Breast epithelium (tissue), 4 donors: ENCODE data around the gene H1-8. TPM values are rescaled to one million over a fixed set of nuclear protein-coding genes. Genes with fewer than 3 reads are reported as not detected.

ENCODE experiments used
- DNase-seq, 2 donors: peaks; one replicate each; pipeline ENCODE4 v3.0.0-alpha.2; 2019; ENCODE audit warnings: low spot score in 2 of 2
- H3K27ac ChIP-seq, 2 donors: fragments of 200-600 bp; sonication (generic) in 1 of 2; one replicate each; pipeline ENCODE4 v1.5.1; 2016 to 2019; ENCODE audit warnings: mild to moderate bottlenecking in 1 of 2
- H3K27me3 ChIP-seq, 2 donors: fragments of 200-600 bp; sonication (generic) in 1 of 2; one replicate each; pipeline versions ENCODE4 v1.5.1 to v1.6.0; 2017 to 2019; ENCODE audit warnings: control low read depth in 1 of 2, mild to moderate bottlenecking in 1 of 2
- H3K36me3 ChIP-seq: fragments of 200-600 bp; one replicate; pipeline ENCODE4 v1.5.1; 2019
- H3K4me1 ChIP-seq, 2 donors: fragments of 200-600 bp; sonication (generic); one replicate each; pipeline ENCODE4 v1.5.1; 2016 to 2019; ENCODE audit warnings: control low read depth in 1 of 2
- H3K4me3 ChIP-seq, 3 donors: fragments of 200-600 bp; sonication (generic); 1 replicate in 2 of 3; 2 replicates in 1 of 3; pipeline ENCODE4 v1.5.1; 2016 to 2019; ENCODE audit warnings: mild to moderate bottlenecking in 3 of 3, moderate library complexity in 2 of 3
- H3K9me3 ChIP-seq, 2 donors: fragments of 200-600 bp; sonication (generic) in 1 of 2; one replicate each; pipeline ENCODE4 v1.5.1; 2016 to 2019; ENCODE audit warnings: control low read depth in 1 of 2
- CTCF ChIP-seq, 3 donors: fragments of 450-650 bp; IDR thresholded peaks; one replicate each; pipeline ENCODE4 v1.5.1; 2016 to 2017; ENCODE audit warnings: antibody characterized with exemption in 3 of 3, mild to moderate bottlenecking in 3 of 3, moderate library complexity in 3 of 3
- POLR2A ChIP-seq: fragments of 450-650 bp; IDR thresholded peaks from one replicate; pipeline ENCODE4 v1.6.1; 2016; ENCODE audit warnings: antibody characterized with exemption, mild to moderate bottlenecking, moderate library complexity
- POLR2AphosphoS5 ChIP-seq, 3 donors: sonication (generic); formaldehyde crosslinking; IDR thresholded peaks; one replicate each; pipeline ENCODE4 v1.6.1; 2017; ENCODE audit warnings: antibody characterized with exemption in 3 of 3
- intact Hi-C: fragments of 100-400 bp; cut with DNase I; formaldehyde crosslinking; loops from one replicate; pipeline ENCODE4 v1.15.1; 2023; ENCODE audit warnings: low total_unique reads
- total RNA-seq, 3 donors: library from RNA; depleted of rRNA; stranded (reverse); fragments of >200 nt; gene quantifications; one replicate each; pipeline ENCODE4 v1.1.0, GENCODE V29; 2016

H1-8 gene
- total RNA-seq, 3 donors from 2014 or later: not detected

GRCh38 chr3:129528589-129529100 lies 14.3 kb upstream of the H1-8 start, which contains the start of gene RHO:
Gene RHO (plus strand): TSS chr3:129528639. CDS start chr3:129528734, 95 bp downstream.
- no peaks in the 10 kb centered on the region for H3K27me3 ChIP-seq
- H3K9me3 ChIP-seq: no peaks in the 10 kb centered on the region
- H3K4me3 ChIP-seq: no peak within 1 kb of the TSS
- TF ChIP-seq CTCF (IDR thresholded peaks at IDR 0.05) (no peak), POLR2A (no peak), POLR2AphosphoS5 (IDR thresholded peaks at IDR 0.05) (no peak)
- intact Hi-C loops: no loop called here
- H3K36me3 ChIP-seq: no peaks in the 10 kb centered on the region
- no peaks in the 10 kb centered on the region for H3K4me1 ChIP-seq
- no peak within 1 kb of the TSS for H3K27ac ChIP-seq
- no peak for DNase-seq

GRCh38 chr3:129529436-129530210 lies 13.4 kb upstream of the H1-8 start:
- H3K36me3 ChIP-seq: no peaks in the 10 kb centered on the region
- H3K9me3 ChIP-seq: no peaks in the 10 kb centered on the region
- no peak for DNase-seq
- H3K4me1 ChIP-seq: no peaks in the 10 kb centered on the region
- H3K27me3 ChIP-seq: no peaks in the 10 kb centered on the region
- intact Hi-C loops: no loop called here
- no peak for TF ChIP-seq POLR2AphosphoS5 (IDR thresholded peaks at IDR 0.05)
- no peak for TF ChIP-seq CTCF (IDR thresholded peaks at IDR 0.05)
- no peak for TF ChIP-seq POLR2A
- H3K4me3 ChIP-seq: no peak overlapping the region
- no peak overlapping the region for H3K27ac ChIP-seq

GRCh38 chr3:129530251-129530791 lies 12.7 kb upstream of the H1-8 start:
- DNase-seq: no peak
- Histone ChIP-seq H3K27ac (no peak overlapping the region), H3K27me3 (no peaks in the 10 kb centered on the region), H3K36me3 (no peaks in the 10 kb centered on the region), H3K9me3 (no peaks in the 10 kb centered on the region), H3K4me3 (no peak overlapping the region), H3K4me1 (no peaks in the 10 kb centered on the region)
- no peak for TF ChIP-seq POLR2AphosphoS5 (IDR thresholded peaks at IDR 0.05)
- no peak for TF ChIP-seq CTCF (IDR thresholded peaks at IDR 0.05)
- TF ChIP-seq POLR2A: no peak
- intact Hi-C loops: no loop called here

- DNase-seq: no peak
Observed at GRCh38 chr3:129530821-129531220, 12.2 kb upstream of the H1-8 start.

More at GRCh38 chr3:129530821-129531220, 12.2 kb upstream of the H1-8 start:
- Histone ChIP-seq H3K27ac (no peak overlapping the region), H3K4me3 (no peak overlapping the region), H3K9me3 (no peaks in the 10 kb centered on the region), H3K36me3 (no peaks in the 10 kb centered on the region), H3K4me1 (no peaks in the 10 kb centered on the region), H3K27me3 (no peaks in the 10 kb centered on the region)
- intact Hi-C loops: no loop called here
- TF ChIP-seq POLR2AphosphoS5 (IDR thresholded peaks at IDR 0.05): no peak
- TF ChIP-seq POLR2A: no peak
- no peak for TF ChIP-seq CTCF (IDR thresholded peaks at IDR 0.05)
